GM19240 (cell line): Measurements from ENCODE around the gene TMEM126A.
A peak's percentile ranks its signal among the peaks of the same experiment; 100 is the strongest.
"Not testable (repeated sequence)": the region's sequence is repeated elsewhere in the genome, so short reads cannot be mapped to it uniquely, and the experiment has no call there.

Source experiments
- DNase-seq: peaks from one replicate; pipeline ENCODE4 v3.0.0; 2011; ENCODE audit warnings: low spot score; ENCODE audit not compliant: insufficient read length

TMEM126A gene

GRCh38 chr11:85647604-85648299 is at the start of gene TMEM126A:
TMEM126A (plus strand) TSS chr11:85647967; CDS start chr11:85650256, 2,289 bp downstream.
- peak; percentile 54 for DNase-seq

GRCh38 chr11:85599083-85599482 is 48.7 kb upstream of the TMEM126A start:
- no peak for DNase-seq

DNA sequence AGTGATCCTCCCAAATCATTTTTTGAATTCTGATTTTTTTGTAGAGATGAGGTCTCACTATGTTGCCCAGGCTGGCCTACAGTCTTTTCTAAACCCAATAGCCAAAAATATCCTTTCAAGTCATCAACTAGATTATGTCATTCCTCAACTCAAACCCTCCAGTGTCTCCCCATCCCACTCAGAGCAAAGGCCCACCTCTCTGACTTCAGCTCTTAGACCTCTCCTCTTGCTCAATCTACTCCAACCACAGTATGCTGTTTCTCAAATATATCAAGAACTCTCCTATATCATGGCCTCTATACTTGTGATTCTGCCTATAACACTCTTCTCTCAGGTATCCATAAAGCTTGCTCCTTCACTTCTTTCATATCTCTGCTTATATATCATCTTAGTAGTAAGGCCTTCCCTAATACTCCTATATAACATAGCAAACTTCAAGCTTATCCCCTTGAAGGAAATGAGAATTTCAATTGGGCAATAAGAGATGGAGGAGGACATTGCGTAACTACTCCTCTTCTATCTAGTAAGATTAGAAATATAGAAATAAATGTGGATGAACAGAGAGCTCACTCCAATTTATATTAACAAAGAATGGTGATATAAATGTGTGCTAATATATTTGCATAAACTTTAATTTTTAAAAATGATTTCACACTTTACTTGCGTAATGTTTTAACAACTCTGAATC is 45.1 kb upstream of the TMEM126A start:
- no peak for DNase-seq

DNA sequence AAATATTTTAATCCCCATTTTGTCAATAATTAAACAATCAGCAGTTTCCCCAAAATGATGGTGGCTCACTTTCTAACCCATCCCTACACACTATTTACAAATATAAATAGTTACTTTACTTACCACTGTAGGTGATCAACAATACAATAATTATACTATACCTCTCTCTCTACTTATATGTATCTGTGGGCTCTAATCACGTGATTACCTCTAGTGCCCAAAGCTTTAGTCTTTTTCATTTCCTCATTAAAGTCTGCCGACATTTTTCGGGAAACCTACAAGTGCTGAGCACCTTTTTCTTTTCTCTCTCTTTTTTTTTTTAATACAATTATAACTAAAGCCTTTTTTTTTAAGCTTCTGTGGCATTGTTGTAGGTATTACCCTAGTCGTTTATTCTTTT is 44.5 kb upstream of the TMEM126A start:
- no peak for DNase-seq

GRCh38 chr11:85606237-85606636 is 41.5 kb upstream of the TMEM126A start:
- DNase-seq = not testable (repeated sequence)

DNA sequence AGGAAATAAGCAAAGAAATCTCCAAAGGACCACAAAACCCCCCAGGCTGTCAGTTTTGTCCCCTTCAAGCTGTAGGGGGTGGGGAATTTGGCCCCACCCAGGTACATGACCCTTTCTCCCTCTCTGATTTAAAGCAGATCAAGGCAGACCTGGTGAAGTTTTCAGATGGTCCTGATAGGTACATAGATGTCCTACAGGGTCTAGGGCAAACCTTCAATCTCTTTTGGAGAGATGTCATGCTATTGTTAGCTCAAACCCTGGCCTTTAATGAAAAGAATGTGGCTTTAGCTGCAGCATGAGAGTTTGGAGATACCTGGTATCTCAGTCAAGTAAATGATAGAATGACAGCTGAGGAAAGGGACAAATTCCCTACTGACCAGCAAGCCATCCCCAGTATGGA is 39.1 kb upstream of the TMEM126A start:
- not testable (repeated sequence) for DNase-seq

- DNase-seq = not testable (repeated sequence)
These were observed 38.5 kb upstream of the TMEM126A start for GRCh38 chr11:85609286-85609685.

GRCh38 chr11:85611643-85612042 is 36.1 kb upstream of the TMEM126A start:
- not testable (repeated sequence) for DNase-seq

- no peak for DNase-seq
These were observed 28.3 kb upstream of the TMEM126A start for GRCh38 chr11:85619499-85619898.

DNA sequence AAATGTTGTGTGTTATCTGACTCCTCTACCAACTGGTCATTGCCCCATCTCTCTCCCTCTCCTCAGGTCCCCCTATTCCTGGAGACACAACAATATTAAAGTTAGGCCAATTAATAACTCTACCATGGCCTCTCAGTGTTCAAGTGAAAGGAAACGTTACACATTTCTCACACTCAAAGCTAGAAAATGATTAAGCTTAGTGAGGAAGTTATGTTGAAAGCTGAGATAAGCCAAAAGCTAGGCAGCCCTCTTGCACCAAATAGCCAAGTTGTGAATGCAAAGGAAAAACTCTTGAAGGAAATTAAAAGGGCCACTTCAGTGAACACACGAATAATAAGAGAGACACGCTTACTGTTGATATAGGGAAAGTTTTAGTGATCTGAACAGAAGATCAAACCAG is 27.5 kb upstream of the TMEM126A start:
- no peak for DNase-seq

GRCh38 chr11:85626496-85626895 is 21.3 kb upstream of the TMEM126A start:
- no peak for DNase-seq

DNA sequence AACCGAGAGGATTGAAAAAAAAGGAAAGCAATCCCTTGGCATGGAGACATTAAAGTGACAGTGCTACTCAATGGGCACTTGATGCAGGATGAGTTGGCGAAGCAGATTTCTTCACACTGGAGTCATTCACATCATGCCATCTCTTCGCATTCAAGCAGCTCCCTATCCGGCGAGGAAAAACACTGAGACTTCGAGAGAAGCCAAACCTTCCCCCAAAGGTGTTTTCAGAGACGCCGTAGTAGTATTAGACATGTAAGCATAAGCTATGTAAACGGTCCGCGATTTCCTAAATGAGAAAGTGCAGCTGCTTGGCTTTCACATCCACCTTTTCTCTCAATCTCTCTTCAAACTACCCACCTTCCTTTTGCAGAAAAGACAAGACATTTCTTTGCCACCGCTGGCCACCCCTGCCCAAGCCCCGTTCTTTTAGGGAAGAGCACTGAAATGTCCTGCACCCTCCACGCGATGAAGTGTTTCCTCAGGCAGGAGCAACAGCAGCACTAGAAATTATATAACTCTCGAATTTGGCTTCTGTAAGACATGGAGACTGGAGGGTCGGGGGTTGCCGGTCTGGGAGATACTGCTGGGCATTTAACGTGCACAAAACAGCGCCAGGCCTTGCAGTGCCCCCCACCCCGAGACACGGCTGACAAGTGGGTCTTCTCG is 20.3 kb upstream of the TMEM126A start, which contains the start of gene DLG2:
Gene DLG2 (minus strand): TSS at position 13 of the 666 bp plus-strand sequence.
- DNase-seq = no peak

- DNase-seq = peak; percentile 43
These were observed 19.6 kb upstream of the TMEM126A start, which contains the start of gene TMEM126B for GRCh38 chr11:85627998-85628770. TMEM126B (plus strand) TSS chr11:85628593; CDS start chr11:85628608, 15 bp downstream.

DNA sequence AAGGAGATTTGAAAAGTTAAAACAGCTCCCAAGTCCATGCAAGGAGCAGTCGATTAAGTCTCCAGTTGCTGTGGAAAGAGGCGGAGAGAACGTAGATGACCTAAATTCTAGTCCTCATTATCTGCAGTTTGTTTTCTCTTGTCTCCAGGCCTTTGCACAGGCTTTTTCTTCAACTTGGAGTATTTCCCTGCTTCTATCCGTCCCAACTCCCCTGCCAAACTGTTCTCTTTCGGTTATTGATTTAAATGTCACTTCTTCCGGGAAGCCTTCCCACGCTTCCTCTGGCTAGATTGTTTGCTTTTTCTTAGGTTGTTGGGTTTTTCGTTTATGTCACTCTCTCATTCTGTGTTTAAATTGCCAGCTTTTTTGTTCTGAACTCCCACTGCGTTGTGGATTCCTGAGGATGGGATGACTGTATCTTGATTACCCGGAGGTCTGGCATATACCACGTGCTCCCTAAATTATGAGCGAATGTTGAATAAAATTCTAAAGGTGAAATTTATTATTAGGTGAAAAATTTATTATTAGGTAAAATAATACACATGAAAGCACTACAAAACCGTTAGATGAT is 18.9 kb upstream of the TMEM126A start:
- no peak for DNase-seq

DNA sequence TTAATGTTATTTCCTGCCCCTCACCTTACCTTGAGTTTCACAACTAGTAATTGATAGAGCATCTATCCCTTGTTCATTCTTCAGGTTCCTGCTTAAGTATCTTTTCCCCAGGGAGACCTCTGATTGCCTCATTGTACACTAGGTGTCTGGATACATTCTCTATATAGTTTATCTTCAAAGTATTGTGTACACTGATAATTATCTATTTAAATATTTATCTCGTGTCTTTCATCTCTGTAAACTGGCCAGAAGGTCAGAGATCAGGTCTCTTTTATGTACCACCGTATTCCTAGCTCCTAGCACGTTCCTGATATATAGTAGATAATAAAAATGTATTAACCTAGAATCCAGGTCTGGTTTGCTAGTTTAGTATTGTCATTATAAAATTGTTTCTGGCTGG is 13.0 kb upstream of the TMEM126A start:
- DNase-seq = no peak

DNA sequence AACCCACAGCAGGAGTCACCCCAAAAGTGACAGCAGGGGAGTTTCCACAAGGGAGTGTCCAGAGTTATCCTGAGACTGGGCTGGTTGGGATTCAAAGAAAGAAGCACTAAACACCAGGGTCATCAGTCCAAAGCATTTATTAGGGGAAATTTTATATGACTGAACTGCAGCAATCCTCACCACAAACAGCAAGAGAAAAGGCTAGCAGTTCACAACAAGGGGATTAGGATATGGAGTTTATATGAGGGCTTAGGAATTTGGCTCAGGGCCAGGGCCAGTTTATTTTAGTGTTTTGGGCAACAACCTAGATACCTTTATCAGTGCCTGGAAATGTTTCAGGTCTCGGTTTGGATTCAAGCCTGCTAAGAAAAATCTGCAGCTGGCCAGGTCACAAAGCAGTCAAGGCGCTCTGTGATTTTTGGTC is 4.6 kb upstream of the TMEM126A start:
- DNase-seq = no peak

GRCh38 chr11:85647078-85647477 is 689 bp upstream of the TMEM126A start:
- DNase-seq = no peak

- DNase-seq = no peak
These were observed 3.4 kb downstream of the TMEM126A start for GRCh38 chr11:85651118-85651517.

DNA sequence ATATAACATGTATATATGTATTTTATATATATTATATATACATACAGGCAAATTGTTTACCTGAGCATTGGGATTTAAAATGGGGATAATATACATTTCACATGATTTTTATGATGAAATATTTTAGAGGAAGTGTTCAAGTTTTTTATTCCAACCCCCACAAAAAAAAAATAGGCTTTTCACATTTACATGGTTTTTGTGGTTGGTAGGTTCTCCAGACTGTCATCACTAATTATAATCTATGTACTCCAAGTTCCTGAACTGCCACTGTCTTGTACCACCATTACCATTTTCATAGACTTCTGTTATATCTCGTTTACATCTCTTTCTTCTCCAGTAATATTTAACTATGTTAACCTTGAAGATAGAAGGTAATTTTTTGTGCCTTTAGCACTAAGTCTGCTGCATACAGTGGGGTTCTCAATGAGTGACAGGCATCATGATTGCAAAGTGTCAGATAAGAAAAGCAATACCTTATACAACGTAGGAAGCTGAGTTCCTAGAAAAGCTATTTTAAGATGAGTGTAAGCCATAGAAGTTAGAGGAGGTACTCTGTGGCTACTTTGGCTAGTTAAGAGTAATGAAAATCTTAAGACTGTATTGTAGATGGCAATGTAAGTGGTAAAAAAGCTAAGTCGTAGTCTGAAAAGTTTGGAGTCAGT is 5.2 kb downstream of the TMEM126A start:
- DNase-seq = no peak

DNA sequence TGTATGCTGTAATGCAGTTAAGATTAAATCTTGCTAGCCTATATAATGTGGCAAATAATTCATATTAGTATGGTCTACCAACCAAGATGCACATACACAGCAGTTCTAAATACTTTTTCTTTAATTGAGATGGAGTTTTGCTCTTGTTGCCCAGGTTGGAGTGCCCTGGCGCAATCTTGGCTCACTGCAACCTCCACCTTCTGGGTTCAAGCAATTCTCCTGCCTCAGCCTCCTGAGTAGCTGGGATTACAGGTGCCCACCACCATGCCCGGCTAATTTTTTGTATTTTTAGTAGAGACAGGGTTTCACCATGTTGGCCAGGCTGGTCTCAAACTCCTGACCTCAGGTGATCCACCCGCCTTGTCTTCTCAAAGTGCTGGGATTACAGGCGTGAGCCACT is 6.6 kb downstream of the TMEM126A start:
- not testable (repeated sequence) for DNase-seq
